ENCODE measurements around the gene ZNF222. TPM values are rescaled to one million over a fixed set of nuclear protein-coding genes. Genes with fewer than 3 reads are reported as not detected.
A peak's percentile ranks its signal among the peaks of the same experiment; 100 is the strongest.

ZNF222 gene
- polyA plus RNA-seq (2013, experiment 1 of 2; ENCODE audit: insufficient read length) = 4.1 TPM
- polyA plus RNA-seq (2013, experiment 2 of 2; ENCODE audit: insufficient read length) = 3.9 TPM

DNA sequence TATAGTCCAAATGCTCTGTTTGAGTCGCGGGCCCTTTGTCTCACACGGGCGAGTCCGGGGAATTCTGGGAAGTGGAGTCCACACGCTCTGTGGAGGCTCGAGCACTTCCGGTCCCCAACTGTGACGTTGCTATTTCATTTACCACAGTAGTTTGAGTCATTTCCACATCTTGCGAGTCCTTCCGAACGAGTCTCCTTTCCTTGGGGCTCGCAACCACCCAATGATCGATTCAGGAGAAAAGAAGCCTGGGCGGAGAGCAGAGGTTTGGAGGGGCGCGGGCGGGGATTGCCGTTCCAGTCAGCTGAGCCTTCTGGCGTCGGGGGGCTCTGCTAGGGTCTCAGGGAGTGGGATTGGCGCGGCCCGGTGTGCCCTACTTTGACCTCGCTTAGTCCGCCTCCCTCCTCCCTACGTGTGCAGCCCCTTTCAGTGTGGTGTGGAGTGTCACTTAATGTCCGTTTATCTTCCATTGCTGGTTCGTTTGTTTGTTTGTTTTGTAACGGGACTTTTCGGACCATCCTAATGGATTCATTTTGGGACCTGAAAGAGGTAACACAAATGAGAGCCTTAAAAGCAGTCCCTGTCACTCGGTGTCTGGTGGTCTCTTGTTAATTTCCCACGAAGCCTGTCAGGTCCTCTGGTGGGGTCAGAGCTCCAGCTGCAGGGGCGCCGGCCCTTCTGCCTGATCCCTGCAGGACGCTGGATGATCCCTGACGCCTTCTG, at the start of gene ZNF222:
Gene ZNF222 (plus strand): TSS at position 163 of the 720 bp plus-strand sequence. CDS start 58 bp downstream, at position 221.
- DNase-seq = peak; percentile 93

DNA sequence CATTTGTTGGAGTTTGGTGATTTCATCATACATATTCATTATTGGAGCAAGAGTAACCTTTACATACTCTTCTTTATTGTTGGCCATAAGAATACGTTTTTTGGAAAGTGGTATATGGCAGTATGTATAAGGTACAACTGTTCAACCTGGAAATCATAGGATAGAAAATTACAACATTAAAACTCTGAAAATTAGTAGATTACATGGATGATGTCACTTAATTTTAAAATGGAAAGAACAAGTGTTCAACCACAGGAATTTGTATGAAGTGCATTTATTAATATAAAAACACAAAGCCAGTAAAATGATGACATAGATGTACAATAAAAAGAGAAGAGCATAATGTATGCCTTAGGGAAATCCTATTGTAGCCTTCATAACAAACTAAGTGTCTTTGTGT, 48.4 kb upstream of the ZNF222 start:
- DNase-seq = no peak

DNA sequence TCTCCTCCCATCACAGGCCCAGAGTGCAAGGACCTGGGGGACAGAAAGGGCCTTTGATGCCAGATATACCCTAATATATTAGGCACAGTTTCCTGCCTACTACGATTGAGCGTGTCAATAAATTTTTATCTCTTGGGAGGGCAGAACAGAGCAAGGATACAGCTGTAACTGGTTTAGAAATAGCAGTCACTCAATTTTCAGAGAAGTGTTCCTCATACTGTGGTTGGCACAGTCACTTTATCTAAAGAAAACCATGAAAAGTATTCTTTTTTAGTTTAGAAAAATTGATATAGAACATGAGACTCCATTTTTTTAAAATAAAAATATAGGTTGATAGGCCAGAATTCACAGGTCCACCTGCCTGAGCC, 41.7 kb upstream of the ZNF222 start:
- DNase-seq = no peak

DNA sequence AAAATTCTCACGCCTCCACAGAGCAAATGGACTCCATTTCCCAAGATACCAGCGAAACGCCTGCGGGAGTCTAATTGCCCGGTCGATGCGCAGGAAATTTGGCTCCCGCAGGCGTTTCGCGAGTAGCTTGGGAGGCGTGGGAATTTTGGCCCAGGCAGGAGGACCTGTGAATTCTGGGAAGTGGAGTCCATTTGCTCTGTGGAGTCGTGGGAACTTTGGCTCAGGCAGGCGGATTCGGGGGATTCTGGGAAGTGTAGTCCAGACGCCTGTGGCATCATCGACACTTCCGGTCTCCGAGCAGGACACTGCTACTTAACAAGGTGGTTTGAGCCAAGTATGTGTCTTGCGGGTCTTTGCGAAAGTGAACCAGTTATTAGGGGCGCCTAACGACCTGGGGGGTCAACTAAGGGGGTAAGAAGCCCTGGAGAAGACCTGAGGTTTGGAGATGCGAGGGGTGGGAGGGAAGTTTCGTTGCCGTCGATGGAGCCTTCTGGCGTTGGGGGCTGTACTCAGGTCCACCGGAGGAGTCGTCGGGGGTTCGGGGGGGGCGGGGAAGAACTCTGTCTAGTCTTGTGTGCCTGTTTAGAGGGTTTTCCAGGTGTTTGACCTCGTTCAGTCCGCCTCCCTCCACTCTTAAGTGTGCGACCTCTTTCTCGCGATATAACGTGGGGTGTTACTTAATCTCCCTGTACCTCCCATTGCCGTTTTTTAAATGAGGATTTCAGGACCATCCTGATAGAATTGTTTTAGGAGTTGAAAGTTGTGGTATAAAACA, 41.1 kb upstream of the ZNF222 start, which contains the start of gene ZNF155:
Gene ZNF155 (plus strand): TSS at position 277 of the 775 bp plus-strand sequence. CDS start 4,356 bp downstream, outside the sequence.
- DNase-seq = peak; percentile 98

DNA sequence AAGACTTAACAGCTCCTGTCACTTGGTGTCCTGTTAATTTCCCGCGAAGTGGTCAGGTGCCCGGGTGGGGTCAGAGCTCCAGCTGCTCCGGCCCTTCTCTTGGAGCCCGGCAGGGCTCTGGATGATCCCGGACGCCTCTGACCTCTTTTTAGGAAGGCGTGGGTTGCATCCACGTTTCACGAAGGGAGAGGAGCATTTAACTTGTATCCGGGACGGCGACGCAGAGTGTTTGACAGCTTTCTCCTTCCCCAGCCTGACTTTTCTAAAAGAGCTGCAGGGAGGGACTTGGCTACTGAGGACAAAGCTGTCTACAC, 40.5 kb upstream of the ZNF222 start:
- no peak for DNase-seq

DNA sequence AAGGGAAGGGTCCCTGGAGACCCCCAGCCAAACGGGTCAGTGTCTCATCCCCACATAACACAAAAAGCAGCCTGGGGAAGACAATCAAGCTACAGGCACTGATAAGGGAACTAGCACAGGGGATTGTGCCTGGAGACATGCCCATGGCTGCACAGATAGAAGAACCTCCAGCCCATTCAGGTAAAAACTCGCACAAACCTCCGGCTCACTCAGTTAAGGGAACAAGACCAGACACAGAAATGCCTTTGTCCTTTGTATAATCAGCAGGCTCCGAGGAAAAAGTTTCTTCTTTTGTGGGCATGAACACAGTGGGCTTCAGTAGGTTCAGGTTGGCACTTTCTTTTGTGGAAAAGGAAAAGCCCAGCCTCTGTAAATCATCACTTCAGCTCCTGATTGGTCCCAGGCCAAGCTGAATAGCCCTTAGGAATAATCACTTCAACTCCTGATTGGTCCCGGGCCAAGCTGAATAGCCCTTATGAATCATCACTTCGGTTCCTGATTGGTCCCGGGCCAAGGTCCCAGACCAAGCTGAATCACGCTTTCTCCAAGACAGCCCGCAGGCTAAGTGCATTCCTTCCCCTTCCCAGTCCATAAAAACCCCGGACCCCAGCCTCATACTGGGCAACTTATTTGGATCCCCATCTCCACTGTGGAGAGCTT, 27.4 kb upstream of the ZNF222 start:
- no peak for DNase-seq

DNA sequence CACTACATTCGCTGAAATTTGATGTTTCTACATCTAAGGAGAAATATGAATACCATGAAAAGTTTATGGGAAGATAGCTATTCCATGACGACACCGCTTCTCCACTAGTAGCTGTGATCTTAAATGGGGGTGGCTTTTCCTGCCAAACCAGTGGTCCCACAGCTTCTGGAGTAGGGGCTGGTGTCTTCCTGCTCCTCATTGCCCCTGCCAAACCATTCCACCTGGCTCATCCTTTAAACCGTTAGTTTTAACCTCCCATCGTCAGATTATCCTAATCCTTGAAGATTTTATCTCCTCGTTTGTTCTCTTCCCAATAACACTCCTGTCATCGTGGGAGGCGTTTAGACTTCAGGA, 23.0 kb upstream of the ZNF222 start:
- DNase-seq = no peak

DNA sequence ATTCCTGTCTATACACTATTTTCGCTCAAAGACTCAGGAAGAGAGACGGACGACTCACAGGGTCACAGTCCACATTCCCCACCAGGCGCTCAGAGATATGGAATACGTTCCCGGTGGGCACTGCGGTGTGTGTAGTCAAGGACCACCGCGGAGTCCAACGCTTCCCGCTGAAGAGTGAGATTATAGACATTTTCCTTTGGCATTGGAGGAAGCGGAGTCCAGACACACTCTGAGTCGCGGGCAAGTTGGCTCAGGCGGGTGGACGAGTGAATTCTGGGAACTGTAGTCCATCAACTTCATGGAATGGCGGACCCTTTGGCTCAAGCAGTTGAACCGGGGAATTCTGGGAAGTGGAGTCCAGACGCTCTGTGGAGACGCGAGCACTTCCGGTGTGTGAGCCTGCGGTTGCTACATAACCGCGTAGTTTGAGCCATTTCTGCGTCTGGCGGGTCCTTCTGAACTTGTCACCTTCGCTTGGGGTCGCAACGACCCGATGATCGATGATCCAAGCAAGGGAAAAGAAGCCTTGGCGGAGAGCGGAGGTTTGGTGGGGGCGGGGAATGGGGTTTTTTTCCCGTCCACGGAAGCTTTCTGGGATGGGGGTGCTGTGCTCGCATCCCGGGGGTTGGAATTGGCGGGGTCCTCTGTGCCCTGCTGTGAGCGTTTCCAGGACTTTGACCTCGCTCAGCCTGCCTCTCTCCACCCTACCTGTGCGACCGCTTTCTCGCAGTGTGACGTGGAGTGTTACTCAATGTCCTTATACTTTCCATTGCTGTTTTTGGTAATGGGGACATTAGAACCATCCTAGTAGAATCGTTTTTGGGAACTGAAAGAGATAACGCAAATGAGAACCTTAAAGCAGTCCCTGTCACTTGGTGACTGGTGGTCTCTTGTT, 22.4 kb upstream of the ZNF222 start, which contains the start of gene ZNF230:
Gene ZNF230 (plus strand): TSS at position 392 of the 895 bp plus-strand sequence. CDS start 4,122 bp downstream, outside the sequence.
- peak; percentile 95 for DNase-seq

DNA sequence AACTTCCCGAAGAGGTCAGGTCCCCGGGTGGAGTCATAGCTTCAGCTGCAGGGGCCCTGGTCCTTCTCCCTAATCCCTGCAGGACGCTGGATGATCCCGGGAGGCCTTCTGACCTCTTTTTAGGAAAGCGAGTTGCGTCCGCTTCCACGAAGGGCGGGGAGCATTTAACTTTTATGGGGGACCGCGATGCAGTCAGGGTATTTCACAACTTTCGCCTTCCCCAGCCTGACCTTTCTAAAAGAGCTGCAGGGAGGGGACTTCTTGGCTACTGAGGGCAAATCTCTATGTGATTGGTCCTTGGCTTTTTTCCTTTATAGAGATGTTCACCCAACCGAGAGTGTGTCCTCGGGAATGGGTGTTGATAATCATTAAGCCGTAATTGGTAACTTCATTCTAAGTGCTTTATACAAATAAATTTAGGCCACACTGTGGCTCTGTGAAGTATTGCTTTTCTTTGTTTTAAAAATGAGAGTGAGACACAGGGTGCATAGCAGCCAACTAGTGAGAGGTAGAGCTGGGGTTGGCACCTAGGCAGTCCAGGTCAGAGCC, 21.6 kb upstream of the ZNF222 start:
- DNase-seq = no peak

DNA sequence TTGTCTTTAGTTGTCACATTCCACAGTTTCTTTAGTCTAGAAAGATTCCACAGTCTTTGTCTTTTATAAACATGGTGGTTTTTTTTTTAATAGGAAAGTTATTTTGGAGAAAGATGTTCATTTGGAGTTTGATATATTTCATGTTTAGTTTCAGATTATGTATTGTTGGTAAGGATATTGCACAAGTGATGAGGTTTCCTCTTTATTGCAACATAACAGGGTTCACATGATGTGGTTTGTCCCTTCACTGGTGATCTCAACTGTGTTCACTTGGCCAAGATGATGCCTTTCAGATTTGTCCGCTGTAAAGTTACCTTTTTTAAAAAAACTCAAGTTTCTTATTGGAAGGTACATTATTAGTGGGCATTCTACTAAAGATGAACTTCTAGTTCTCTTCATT, 19.2 kb upstream of the ZNF222 start:
- DNase-seq = no peak

DNA sequence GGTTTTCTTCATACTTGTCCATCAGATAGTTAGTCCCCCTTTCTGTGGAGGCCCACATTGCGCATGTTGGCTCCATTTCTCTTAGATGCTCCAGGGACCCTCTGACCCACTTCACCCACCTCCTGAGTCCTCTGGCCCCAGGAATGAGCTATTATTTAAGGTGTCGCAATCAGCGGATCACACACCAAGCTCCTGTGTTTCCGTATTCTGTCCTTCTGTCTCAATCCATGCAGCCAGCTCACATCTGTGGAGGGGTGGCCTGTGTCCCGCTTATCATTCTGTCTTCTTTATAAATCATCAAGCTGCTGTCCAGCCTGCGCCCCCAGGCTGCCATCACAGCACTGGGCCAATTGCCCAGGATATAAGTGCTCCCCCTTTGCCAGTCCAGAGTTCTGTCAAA, 17.7 kb upstream of the ZNF222 start:
- no peak for DNase-seq

DNA sequence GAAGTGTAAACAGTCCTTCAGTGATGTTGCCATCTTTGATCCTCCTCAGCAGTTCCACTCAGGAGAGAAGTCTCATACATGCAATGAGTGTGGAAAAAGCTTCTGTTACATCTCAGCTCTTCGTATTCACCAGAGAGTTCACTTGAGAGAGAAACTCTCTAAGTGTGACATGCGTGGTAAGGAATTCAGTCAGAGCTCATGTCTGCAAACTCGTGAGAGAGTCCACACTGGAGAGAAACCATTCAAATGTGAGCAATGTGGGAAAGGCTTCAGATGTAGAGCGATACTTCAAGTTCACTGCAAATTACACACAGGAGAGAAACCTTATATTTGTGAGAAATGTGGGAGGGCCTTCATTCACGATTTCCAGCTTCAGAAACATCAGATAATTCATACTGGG, 14.7 kb upstream of the ZNF222 start:
- DNase-seq = no peak

DNA sequence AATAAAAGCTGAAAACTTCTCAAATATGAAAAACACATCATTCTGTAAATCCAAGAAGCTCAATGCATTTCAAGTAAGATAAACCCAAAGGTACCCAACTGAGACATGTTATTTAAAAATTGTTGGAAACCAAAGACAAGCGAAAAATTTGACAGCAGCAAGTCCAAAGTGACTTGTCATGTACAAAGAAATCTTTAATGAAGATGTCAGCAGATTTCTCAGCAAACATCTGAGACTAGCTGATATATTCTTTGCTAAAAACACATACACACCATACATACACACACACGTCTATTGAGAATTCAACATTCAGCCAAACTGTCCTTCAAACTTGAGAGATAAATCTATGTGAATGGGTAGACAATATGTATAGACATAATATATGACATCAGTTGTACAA, 5.7 kb upstream of the ZNF222 start:
- no peak for DNase-seq

DNA sequence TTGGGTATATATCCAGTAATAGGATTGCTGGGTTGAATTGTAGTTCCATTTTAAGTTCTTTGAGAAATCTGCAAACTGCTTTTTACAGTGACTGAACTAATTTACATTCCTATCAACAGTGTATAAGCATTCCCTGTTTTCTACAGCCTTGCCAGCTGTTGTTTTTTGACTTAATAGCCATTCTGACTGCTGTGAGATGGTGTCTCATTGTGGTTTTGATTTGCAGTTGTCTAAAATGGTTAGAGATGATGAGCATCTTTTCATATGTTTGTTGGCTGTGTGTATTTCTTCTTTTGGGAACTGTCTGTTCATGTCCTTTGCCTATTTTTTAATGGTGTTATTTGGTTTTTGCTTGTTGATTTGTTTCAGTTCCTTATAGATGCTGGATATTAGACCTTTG, 4.0 kb upstream of the ZNF222 start:
- no peak for DNase-seq

DNA sequence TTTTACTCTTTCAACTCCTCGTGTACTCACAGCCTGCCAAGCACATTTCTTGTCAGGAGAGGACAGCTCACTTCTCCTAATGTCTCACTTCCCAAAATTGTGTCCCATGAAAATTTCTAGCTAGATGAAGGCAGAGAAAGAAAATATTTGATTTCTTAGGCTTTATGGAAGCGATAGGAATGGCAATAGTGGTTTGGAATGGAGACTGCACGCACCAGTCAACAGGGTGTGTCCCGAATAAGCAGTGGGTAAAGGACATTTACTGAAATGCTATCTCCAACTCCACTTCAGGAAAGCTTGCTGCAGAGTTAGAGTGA, 321 bp upstream of the ZNF222 start:
- DNase-seq = no peak

DNA sequence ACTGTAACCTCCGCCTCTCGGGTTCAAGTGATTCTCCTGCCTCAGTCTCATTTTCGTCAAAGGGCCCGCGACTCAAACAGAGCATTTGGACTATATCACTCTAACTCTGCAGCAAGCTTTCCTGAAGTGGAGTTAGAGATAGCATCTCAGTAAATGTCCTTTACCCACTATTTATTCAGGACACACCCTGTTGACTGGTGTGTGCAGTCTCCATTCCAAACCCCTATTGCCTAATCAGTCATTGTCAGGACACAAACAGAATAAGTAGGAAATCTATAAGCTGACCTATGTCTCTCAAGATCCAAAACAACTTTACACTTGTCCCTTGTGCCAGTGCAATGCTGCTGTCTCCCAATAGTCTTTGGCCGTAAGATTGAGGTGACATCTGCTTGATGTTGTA, 1.4 kb downstream of the ZNF222 start:
- no peak for DNase-seq

DNA sequence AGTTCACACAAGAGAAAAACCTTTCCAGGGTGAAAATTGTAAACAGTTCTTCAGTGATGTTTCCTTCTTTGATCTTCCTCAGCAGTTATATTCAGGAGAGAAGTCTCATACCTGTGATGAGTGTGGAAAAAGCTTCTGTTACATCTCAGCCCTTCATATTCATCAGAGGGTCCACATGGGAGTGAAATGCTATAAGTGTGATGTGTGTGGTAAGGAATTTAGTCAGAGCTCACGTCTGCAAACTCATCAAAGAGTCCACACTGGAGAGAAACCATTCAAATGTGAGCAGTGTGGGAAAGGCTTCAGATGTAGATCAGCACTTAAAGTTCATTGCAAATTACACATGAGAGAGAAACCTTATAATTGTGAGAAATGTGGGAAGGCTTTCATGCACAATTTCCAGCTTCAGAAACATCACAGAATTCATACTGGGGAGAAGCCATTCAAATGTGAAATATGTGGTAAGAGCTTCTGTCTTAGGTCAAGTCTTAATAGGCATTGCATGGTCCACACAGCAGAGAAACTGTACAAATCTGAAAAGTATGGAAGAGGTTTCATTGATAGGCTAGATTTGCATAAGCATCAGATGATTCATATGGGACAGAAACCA, 6.9 kb downstream of the ZNF222 start:
- no peak for DNase-seq

DNA sequence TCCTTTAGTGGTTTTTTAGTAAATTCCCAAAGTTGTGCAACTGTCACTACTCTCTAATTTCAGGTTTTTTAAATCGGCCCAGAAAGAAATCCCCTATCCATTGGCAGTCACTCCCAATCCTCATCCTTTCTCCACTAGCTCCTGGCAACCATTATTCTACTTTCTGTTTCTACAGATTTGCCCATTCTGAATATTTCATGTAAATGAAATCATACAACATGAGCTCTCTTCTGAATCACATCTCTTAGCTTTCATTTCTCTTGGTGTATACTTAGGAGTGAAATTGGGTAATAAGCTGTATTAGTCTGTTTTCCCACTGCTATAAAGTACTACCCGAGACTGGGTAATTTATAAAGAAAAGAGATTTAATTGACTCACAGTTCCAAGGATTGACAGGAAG, 17.0 kb downstream of the ZNF222 start:
- DNase-seq = no peak

DNA sequence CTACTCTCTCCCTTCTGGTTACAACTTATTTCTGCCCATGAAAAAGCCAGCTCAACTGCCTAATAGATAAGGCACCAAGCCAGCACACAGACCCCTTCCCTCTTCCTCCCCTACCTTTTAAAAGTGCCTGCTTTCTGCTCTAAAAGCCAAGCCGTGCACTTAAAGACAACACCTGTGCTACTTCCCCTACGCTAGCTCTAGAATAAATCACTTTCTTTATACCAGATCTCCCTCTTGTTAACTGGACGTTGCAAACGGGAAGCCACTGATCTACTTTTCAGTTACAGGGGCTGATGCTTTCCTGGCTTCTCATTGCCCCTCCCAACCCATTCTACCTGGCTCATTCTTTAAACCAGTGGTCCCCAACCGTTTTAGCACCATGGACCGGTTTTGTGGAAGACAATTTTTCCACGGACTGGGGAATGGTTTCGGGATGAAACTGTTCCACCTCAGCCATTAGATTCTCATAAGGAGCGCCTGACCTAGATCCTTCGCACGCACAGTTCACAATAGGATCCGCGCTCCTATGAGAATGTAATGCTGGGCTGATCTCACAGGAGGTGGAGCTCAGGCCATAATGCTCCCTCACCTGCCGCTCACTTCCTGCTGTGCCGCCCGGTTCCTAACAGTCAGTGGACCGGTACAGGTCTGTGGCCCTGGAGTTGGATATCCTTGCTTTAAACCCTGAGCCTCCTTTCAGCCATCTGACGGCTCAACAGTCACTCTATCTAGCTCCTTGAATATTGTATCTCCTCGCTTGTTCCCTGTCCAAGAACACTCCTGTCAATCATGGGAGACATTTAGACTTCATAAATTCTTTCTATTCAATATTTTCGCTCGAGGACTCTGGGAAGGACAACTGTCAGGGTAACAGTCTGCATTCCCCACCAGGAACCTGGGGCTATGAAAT, 25.8 kb downstream of the ZNF222 start:
- no peak for DNase-seq

DNA sequence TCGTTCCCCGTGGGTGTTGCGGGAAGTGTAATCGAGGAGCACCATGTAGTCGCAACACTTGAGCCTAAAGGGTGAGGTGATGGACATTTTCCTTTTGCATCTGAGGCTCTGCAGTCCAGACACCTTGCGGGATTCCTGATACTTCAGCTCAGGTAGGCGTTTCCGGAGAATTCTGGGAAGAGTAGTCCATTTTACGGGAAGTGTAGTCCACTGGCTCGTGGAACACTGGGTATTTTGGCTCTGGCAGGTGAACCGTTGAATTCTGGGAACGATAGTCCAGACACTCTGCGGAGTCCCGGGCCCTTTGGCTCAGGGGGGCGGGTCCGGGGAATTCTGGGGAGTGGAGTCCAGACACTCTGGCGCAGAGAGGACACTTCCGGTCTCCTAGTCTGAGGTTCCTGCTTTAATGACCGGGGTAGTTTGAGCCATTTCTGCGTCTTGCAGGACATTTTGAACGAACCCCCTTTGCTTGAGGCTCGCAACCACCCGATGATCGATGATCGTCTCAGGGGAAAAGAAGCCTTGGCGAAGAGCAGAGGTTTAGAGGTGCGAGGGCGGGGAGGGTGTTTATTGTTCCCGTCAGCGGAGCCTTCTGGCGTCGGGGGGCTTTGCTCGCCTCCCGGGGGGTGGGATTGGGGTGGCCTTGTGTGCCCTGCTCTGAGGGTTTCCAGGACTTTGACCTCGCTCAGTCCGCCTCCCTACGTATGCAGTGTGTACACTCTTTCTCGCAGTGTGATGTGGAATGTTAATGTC, 26.6 kb downstream of the ZNF222 start, which contains the start of gene ZNF223:
Gene ZNF223 (plus strand): TSS at position 387 of the 753 bp plus-strand sequence. CDS start 3,141 bp downstream, outside the sequence.
- DNase-seq = peak; percentile 94

All from fibroblast of skin of abdomen (primary cell).